Uterus (tissue), 4 donors: ENCODE results near the gene PRM2. TPM values are rescaled to one million over a fixed set of nuclear protein-coding genes. Genes with fewer than 3 reads are reported as not detected.

Experiments
- DNase-seq, 2 donors: peaks; one replicate each; pipeline ENCODE4 v3.0.0-alpha.2; 2019 to 2020
- H3K27ac ChIP-seq, 2 donors: fragments of 200-600 bp; sonication (generic); 1 replicate in 1 of 2; 2 replicates in 1 of 2; pipeline ENCODE4 v1.5.1; 2016 to 2018
- H3K27me3 ChIP-seq, 2 donors: fragments of 200-600 bp; sonication (generic); one replicate each; pipeline ENCODE4 v1.5.1; 2018 to 2019; ENCODE audit warnings: control low read depth in 1 of 2
- H3K36me3 ChIP-seq, 2 donors: fragments of 200-600 bp; sonication (generic); one replicate each; pipeline ENCODE4 v1.5.1; 2019; ENCODE audit warnings: control low read depth in 1 of 2
- H3K4me1 ChIP-seq, 2 donors: fragments of 200-600 bp; sonication (generic); one replicate each; pipeline ENCODE4 v1.5.1; 2018 to 2019; ENCODE audit warnings: control low read depth in 1 of 2
- H3K4me3 ChIP-seq, 2 donors: fragments of 200-600 bp; sonication (generic); 1 replicate in 1 of 2; 2 replicates in 1 of 2; pipeline ENCODE4 v1.5.1; 2018 to 2019; ENCODE audit warnings: mild to moderate bottlenecking in 1 of 2
- H3K9me3 ChIP-seq, 2 donors: fragments of 200-600 bp; sonication (generic); one replicate each; pipeline ENCODE4 v1.5.1; 2019; ENCODE audit warnings: control low read depth in 1 of 2
- POLR2A ChIP-seq, 2 donors: fragments of 450-650 bp; IDR thresholded peaks; one replicate each; pipeline ENCODE4 v1.6.1; 2016; ENCODE audit warnings: antibody characterized with exemption in 2 of 2, mild to moderate bottlenecking in 1 of 2, moderate library complexity in 1 of 2
- intact Hi-C: fragments of 100-400 bp; cut with DNase I; formaldehyde crosslinking; loops from one replicate; pipeline ENCODE4 v1.15.1; 2023; ENCODE audit warnings: low total_unique reads
- total RNA-seq, 4 donors: library from RNA; depleted of rRNA in 3 of 4; stranded (reverse); fragments of >200 nt in 3 of 4; gene quantifications; one replicate each; pipeline versions ENCODE4 v1.1.0 to v1.2.4, GENCODE V29; 2014 to 2023
- TF ChIP-seq, protein P1 (sequence below), 4 experiments: fragments of 200-600 bp in 2 of 4; fragments of 450-650 bp in 2 of 4; sonication (generic) in 2 of 4; IDR thresholded peaks; one replicate each; pipeline ENCODE4 v1.5.1; 2016 to 2019; ENCODE audit warnings: antibody characterized with exemption in 4 of 4, mild to moderate bottlenecking in 2 of 4, moderate library complexity in 1 of 4
- donor health status: DM: yes; HTN: yes; CAD: no.

PRM2 gene
- total RNA-seq, 4 donors from 2014 or later: not detected

DNA sequence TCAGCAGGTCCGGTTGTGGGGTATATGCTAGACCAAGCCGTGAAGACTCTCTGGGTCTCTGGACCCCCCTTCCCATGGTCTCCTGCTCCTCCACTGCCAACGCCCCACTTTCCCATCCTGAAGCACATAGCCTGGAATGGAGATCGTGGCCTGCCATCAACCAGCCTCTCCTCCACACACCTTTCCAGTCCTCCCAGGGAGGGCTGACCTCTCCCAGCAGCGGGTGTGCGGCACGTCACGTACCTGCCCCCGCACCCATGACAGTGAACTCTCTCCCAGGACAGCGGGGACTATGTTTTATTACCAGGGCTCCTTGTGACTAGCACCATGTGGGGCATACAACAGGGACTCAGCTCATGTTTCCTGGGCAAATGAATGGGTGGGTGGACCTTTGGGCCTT, 4.7 kb downstream of the PRM2 start:
- intact Hi-C loops: no loop called here
- no peaks in the 10 kb centered on the region for H3K36me3 ChIP-seq
- no peaks in the 10 kb centered on the region for H3K4me1 ChIP-seq
- no peaks in the 10 kb centered on the region for H3K9me3 ChIP-seq
- TF ChIP-seq POLR2A (IDR thresholded peaks at IDR 0.05): no peak
- TF ChIP-seq, protein P1, sequence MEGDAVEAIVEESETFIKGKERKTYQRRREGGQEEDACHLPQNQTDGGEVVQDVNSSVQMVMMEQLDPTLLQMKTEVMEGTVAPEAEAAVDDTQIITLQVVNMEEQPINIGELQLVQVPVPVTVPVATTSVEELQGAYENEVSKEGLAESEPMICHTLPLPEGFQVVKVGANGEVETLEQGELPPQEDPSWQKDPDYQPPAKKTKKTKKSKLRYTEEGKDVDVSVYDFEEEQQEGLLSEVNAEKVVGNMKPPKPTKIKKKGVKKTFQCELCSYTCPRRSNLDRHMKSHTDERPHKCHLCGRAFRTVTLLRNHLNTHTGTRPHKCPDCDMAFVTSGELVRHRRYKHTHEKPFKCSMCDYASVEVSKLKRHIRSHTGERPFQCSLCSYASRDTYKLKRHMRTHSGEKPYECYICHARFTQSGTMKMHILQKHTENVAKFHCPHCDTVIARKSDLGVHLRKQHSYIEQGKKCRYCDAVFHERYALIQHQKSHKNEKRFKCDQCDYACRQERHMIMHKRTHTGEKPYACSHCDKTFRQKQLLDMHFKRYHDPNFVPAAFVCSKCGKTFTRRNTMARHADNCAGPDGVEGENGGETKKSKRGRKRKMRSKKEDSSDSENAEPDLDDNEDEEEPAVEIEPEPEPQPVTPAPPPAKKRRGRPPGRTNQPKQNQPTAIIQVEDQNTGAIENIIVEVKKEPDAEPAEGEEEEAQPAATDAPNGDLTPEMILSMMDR (IDR thresholded peaks at IDR 0.05): no peak
- no peak overlapping the region for H3K4me3 ChIP-seq
- H3K27ac ChIP-seq: no peak overlapping the region
- H3K27me3 ChIP-seq: no peaks in the 10 kb centered on the region
- no peak for DNase-seq

DNA sequence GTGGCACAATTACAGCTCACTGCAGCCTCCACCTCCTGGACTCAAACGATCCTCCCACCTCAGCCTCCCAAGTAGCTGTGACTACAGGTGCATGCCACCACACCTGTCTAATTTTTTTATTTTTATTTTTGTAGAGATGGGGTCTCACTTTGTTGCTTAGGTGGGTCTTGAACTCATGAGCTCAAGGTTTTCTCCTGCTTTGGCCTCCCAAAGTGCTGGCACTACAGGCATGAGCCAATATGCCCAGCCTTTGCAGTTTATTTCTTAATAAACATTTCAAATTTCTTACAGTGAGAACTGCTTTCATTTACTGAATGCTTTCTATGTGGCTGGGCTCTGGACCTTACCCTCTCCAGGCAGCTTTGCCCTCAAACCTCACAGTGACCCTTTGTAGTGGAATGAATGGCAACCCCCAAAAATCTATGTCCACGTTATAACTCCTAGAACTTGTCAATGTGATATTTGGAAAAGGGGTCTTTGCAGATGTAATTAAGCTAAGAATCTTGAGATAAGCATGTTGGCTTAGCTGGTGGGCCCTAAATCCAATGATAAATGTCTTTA, 5.6 kb downstream of the PRM2 start:
- H3K36me3 ChIP-seq: no peaks in the 10 kb centered on the region
- TF ChIP-seq, protein P1 (IDR thresholded peaks at IDR 0.05): no peak
- TF ChIP-seq POLR2A (IDR thresholded peaks at IDR 0.05): no peak
- H3K27me3 ChIP-seq: no peaks in the 10 kb centered on the region
- intact Hi-C loops: no loop called here
- H3K4me3 ChIP-seq: no peak overlapping the region
- no peaks in the 10 kb centered on the region for H3K9me3 ChIP-seq
- DNase-seq: no peak
- no peak overlapping the region for H3K27ac ChIP-seq
- no peaks in the 10 kb centered on the region for H3K4me1 ChIP-seq

DNA sequence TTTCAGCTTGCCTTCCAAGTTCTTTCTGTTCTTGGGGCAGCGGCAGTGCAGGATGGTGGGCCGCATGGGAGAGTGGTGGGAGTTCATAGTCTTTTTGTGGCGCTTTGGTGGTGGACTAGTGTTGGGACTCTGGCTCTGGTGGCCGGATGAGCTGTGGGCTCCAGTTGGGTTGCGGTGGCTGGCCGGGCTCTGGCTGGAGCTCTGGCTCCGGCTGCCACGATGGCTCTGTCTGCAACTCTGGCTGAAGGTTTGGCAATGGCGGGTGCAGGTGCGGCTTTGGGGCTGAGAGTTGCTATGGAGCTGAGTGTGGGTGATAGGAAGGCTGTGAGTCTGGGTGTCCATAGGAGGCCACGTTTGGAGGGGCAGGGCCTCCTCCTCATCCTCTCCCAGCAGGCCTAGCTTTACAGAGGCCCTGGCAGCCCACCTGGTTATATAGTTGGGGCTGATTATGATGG, 7.3 kb downstream of the PRM2 start, which contains the start of gene TNP2:
TNP2 (minus strand) TSS at position 405 of the 455 bp plus-strand sequence; CDS start at position 342, 63 bp downstream.
- no peaks in the 10 kb centered on the region for H3K36me3 ChIP-seq
- H3K4me1 ChIP-seq: no peaks in the 10 kb centered on the region
- intact Hi-C loops: no loop called here
- no peak for TF ChIP-seq POLR2A (IDR thresholded peaks at IDR 0.05)
- TF ChIP-seq, protein P1 (IDR thresholded peaks at IDR 0.05): no peak
- no peak for DNase-seq
- H3K4me3 ChIP-seq: no peak within 1 kb of the TSS
- no peak within 1 kb of the TSS for H3K27ac ChIP-seq
- no peaks in the 10 kb centered on the region for H3K27me3 ChIP-seq
- no peaks in the 10 kb centered on the region for H3K9me3 ChIP-seq

DNA sequence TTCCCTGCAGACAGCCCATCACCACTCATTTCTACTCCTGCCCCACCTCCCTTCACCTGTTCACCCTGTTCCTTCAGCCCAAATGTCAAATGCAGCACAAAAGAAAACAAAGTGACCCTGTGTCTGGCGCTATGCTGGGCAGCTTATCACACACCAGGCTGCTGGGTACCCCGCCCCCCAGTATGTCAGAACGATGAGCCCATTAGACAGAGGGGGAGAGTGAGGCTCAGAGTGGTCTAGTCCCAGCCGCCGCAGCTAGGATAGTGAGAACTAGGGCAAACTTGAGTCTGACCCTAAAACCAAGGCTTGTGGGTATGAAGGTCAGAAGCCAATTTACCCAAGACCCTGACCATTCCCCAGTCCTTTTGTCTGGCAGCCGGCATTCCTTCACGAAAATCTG, 11.2 kb downstream of the PRM2 start:
- H3K9me3 ChIP-seq: no peaks in the 10 kb centered on the region
- H3K4me3 ChIP-seq: no peak overlapping the region
- TF ChIP-seq POLR2A (IDR thresholded peaks at IDR 0.05): no peak
- TF ChIP-seq, protein P1 (IDR thresholded peaks at IDR 0.05): no peak
- H3K36me3 ChIP-seq: no peaks in the 10 kb centered on the region
- no peaks in the 10 kb centered on the region for H3K4me1 ChIP-seq
- intact Hi-C loops: no loop called here
- no peaks in the 10 kb centered on the region for H3K27me3 ChIP-seq
- no peak for DNase-seq
- H3K27ac ChIP-seq: no peak overlapping the region

DNA sequence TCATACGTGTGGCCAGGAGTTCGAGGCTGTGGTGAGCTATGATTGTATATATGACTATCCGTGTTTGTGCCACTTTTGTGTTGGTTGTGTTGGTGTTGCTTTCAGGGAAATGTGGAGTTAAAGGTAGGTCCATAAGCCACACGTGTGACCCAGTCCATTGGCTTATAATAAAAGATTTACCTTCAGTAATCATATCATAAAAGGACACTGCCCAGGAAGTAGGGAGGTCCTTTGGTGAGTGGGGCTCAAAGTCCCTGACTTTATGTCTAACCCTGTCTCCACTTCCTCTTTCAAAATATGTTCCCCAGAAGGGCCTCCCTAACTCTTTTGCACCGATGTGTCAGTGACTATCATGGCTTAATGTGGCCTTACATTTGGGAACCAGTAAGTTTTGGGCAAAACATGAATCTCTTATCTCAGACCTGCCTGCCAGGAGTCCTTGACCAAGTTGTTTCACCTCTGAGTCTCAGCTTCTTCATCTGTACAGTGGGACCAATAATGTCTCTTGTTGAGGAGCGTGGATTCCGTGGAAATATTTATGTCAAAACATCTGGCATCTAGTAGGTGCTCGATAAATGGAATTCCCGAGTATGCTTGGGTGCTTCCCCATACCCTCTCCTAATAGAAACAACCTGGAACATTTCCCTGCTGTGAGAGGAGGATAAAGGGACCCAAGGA, 12.0 kb downstream of the PRM2 start:
- Histone ChIP-seq H3K27me3 (no peaks in the 10 kb centered on the region), H3K36me3 (no peaks in the 10 kb centered on the region), H3K9me3 (no peaks in the 10 kb centered on the region), H3K4me1 (no peaks in the 10 kb centered on the region), H3K27ac (no peak overlapping the region), H3K4me3 (no peak overlapping the region)
- intact Hi-C loops: no loop called here
- TF ChIP-seq, protein P1 (IDR thresholded peaks at IDR 0.05): no peak
- TF ChIP-seq POLR2A (IDR thresholded peaks at IDR 0.05): no peak
- no peak for DNase-seq
